GM19043 (cell line): ENCODE data around the gene EIF4ENIF1.
"Not testable (repeated sequence)": the region's sequence is repeated elsewhere in the genome, so short reads cannot be mapped to it uniquely, and the experiment has no call there.

Experiments used
- ATAC-seq: cut with Tn5 transposase; IDR thresholded peaks from one replicate; pipeline ENCODE4 v1.9.1; 2021; ENCODE audit warnings: low read depth; ENCODE audit not compliant: unreplicated experiment

EIF4ENIF1 gene

GRCh38 chr22:31489632-31490495 lies at the start of gene EIF4ENIF1:
EIF4ENIF1 (minus strand) TSS chr22:31489842; CDS start chr22:31488718, 1,124 bp downstream.
- peak; percentile 29 for ATAC-seq

GRCh38 chr22:31538815-31539214 lies 49.2 kb upstream of the EIF4ENIF1 start:
- ATAC-seq, result no peak

DNA sequence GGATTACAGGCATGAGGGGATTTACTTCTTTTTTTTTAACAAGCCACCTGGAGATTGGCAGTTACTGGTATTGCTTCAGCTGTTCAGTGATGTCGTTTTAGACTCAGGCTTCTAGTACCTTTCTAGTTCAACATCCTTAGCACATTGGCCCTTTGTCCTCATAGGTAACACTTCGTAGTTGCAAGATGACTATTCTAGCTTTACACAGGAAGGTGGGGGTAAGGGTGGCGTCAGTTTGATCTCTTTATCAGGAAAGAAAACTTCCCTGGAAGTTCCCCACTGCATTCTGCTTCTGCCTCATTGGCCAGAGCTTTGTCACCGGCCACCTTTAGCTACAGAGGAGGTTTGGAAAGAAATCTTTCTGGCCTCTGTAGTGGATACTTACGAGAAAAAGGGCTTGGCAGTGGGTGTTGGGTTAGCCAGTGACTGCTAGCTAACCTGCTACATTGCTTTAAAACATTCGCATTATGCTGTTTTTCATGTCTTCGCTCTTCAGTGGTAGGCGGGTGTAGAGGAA lies 47.4 kb upstream of the EIF4ENIF1 start:
- ATAC-seq, result no peak

DNA sequence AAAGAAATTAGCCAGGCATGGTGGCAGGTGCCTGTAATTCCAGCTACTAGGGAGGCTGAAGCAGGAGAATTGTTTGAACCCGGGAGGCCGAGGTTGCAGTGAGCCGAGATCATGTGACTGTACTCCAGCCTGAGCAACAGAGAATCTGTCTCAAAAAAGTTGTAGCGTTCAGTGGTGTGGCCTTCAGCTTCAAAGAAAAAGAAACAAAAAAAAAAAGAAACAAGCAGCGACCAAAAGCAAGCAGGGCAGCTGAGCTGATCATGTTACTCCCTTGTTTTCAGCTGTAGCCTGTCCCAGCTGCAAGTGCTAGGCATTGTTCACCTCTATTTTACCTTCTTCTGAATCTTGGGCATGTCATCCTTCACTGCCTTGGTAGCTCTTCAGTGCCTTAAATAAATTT lies 43.7 kb upstream of the EIF4ENIF1 start:
- ATAC-seq, result no peak

DNA sequence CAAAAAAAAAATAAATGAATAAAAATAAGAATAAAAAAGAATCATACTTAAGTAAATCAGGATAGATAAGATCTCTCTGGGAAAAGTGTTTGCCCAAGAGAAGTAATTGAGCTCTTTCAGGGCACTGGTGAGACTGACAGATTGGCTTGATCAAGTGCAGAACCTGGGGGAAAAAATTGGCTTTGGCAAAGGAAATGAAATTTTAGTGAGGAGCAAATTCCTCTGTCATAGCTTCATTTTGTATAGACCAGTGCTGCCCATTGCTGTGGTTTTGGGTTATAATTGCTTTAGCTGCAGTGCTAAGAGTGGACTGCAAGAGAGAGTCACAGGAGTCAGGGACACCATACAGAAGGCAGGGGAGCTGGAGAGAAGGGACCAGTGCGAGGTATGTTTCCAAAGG lies 42.4 kb upstream of the EIF4ENIF1 start:
- no peak for ATAC-seq

- no peak for ATAC-seq
Measured at GRCh38 chr22:31530823-31531195, 41.2 kb upstream of the EIF4ENIF1 start.

DNA sequence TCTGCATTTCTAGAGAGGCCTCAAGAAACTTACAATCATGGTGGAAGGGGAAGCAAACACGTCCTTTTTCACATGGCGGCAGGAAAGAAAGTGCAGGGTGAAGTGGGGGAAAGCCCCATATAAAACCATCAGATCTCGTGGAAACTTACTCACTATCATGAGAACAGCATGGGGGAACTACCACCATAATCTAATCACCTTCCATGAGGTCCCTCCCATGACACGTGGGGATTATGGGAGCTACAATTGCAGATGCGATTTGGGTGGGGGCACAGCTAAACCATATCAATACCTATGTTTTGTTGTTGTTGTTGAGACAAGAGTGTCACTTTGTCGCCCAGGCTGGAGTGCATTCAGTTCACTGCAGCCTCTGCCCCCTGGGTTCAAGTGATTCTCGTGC lies 36.6 kb upstream of the EIF4ENIF1 start:
- no peak for ATAC-seq

DNA sequence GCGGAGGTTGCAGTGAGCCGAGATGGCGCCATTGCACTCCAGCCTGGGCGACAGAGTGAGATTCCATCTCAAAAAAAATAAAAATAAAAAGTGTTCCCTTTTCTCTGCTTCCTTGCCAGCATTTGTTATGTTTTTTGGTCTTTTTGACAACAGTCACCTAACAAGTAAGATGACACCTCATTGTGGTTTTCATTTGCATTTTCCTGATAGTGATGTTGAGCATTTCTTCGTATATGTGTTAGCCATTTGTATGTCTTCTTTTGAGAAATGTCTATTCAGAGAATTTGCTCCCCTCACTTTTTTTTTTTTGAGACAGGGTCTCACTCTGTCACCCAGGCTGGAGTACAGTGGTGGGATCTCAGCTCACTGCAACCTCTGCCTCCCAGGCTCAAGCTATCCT lies 34.5 kb upstream of the EIF4ENIF1 start:
- not testable (repeated sequence) for ATAC-seq

DNA sequence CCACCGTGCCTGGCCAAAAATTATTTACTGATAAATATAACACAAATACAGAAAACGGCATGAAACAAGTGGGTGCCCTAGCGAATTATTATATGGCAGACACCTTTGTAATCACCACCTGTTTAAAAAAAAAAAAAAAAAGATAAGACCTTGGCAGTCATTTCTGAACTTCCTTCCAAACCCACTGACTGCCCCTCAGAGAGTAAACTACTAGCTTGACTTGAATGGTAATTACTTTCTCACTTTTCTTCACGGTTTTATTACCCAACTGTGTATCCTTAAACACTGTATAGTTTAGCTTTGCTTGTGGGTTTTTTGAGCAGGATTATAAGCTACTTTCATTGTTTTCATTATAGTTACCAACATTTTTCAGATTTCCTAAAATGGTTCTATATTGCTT lies 30.4 kb upstream of the EIF4ENIF1 start:
- ATAC-seq, result no peak

GRCh38 chr22:31509061-31509762 lies 19.6 kb upstream of the EIF4ENIF1 start:
- no peak for ATAC-seq

DNA sequence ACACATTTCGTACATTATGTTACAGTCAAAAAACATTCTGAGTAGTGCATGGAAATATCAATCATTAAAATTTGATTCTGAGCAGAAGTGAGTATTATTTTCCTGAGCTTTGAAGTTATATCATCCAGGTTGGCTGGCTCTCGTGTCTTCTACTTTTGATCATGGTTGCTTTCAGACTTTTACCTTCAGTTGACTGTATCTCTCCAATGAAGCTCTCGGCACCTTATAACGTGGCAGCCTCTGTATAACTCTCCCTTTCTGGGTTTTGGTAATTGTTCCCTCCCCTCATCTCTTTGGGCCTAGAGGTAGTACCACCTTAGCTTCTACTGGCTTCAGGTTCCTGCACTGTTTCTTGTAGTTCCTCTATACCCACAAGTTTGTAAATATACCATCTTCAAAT lies 18.9 kb upstream of the EIF4ENIF1 start:
- ATAC-seq, result no peak

GRCh38 chr22:31507517-31507916 lies 17.9 kb upstream of the EIF4ENIF1 start:
- ATAC-seq, result not testable (repeated sequence)

- no peak for ATAC-seq
Measured at GRCh38 chr22:31504282-31504681, 14.6 kb upstream of the EIF4ENIF1 start.

- no peak for ATAC-seq
Measured at GRCh38 chr22:31503211-31503964, 13.7 kb upstream of the EIF4ENIF1 start.

- no peak for ATAC-seq
Measured at GRCh38 chr22:31501738-31502137, 12.1 kb upstream of the EIF4ENIF1 start.

GRCh38 chr22:31497148-31497938 lies 7.7 kb upstream of the EIF4ENIF1 start:
- ATAC-seq, result no peak

DNA sequence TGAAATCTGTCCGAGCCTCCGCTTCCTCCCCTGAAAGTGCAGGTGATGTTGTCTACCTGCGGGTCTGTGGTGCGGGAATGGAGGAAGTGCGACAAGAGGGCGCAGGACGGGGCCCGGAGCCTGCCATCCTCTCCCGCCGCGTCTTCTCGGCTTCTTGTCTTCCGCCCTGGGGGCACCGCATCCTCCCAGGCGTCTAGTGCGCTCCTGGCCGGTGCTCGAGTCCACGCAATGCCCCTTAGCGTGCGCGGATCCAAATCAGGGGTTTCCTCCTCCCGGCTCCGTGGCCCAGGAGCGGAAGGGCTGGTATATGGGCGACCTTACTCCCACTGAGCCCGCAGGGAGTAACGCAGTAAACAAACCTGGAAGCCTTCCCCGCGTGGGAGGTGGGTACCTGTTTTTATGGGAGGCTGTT lies 7.1 kb upstream of the EIF4ENIF1 start:
- no peak for ATAC-seq

DNA sequence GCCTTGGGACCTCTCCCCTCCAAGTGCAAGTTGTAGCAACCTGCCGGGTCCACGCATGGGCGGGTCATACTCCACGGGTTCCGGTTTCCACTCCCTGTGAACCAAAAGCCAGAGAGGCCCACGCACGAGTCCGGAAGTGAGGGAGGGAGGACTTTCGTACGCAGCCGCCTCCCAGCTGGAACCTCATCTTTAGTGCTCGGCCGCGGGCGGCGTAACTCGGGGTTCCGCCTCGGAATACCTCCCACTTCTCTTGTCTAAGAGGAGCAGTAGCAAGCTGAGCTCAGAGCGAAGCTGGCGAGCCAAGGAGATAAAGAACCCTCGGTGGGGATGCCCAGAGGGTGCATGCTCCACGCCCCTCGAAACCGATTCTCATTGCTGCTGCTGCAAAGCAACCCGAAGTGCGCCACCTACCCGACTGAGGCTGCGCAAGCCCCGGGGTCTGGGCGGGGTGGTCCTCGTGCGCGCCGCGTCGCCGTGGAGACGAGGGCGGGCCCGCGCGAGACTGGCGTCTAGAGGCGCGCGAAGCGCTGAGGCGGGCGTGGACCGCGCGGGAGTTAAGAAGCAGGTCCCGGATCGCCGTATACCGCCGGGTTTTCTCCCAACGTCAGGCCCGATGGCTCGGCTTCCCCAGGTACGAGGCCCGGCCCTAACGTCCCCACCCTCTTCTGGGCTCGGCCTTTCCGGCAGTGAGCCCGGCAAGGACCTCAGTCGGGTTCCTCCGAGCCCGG lies 6.5 kb upstream of the EIF4ENIF1 start, which contains the start of gene SFI1:
Gene SFI1, plus strand, starts transcription at position 530 of the 728 bp plus-strand sequence. CDS start 11,749 bp downstream, outside the sequence.
- ATAC-seq, result peak; percentile 65

DNA sequence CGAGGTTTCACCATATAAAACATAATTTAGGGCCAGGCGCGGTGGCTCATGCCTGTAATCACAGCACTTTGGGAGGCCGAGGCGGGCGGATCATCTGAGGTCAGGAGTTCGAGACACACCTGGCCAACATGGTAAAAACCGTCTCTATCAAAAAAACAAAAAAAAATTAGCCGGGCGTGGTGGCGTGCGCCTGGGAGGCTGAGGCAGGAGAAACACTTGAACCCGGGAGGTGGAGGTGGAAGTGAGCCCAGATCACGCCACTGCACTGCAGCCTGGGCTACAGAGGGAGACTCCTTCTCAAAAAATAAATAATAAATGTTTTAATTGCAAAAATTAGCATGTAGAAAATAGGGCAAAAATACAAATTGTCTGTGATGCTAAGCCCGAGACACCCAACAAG lies 5.7 kb upstream of the EIF4ENIF1 start:
- no peak for ATAC-seq
